Aorta (tissue), 5 donors: ENCODE measurements around the gene ZNF850. TPM values are rescaled to one million over a fixed set of nuclear protein-coding genes. Genes with fewer than 3 reads are reported as not detected.
"Not testable (repeated sequence)": the region's sequence is repeated elsewhere in the genome, so short reads cannot be mapped to it uniquely, and the experiment has no call there.

Source experiments
- ATAC-seq: fragments of 200-7000 bp; cut with Tn5 transposase; one replicate; pipeline ENCODE4 v1.9.1; 2022; ENCODE audit warnings: moderate library complexity; ENCODE audit not compliant: low FRiP score
- DNase-seq, 2 donors: peaks; one replicate each; pipeline ENCODE4 v3.0.0-alpha.2; 2020
- H3K27ac ChIP-seq, 2 donors: one replicate each; pipeline ENCODE4 v1.5.1; 2013; ENCODE audit warnings: low read length in 2 of 2, mild to moderate bottlenecking in 2 of 2, moderate library complexity in 2 of 2, control low read depth in 1 of 2, inconsistent platforms in 1 of 2, low read depth in 1 of 2
- H3K27me3 ChIP-seq, 2 donors: one replicate each; pipeline ENCODE4 v1.6.1; 2013; ENCODE audit warnings: control low read depth in 1 of 2, low read length in 1 of 2, mild to moderate bottlenecking in 1 of 2, moderate library complexity in 1 of 2; ENCODE audit not compliant: insufficient read depth in 2 of 2, control insufficient read depth in 1 of 2
- H3K36me3 ChIP-seq, 2 donors: one replicate each; pipeline ENCODE4 v1.6.1; 2013; ENCODE audit warnings: control low read depth in 1 of 2, low read length in 1 of 2, mild to moderate bottlenecking in 1 of 2; ENCODE audit not compliant: insufficient read depth in 2 of 2, control insufficient read depth in 1 of 2
- H3K4me1 ChIP-seq, 2 donors: one replicate each; pipeline ENCODE4 v1.6.1; 2013; ENCODE audit warnings: low read length in 2 of 2, control low read depth in 1 of 2, mild to moderate bottlenecking in 1 of 2, moderate library complexity in 1 of 2; ENCODE audit not compliant: insufficient read depth in 2 of 2, control insufficient read depth in 1 of 2
- H3K4me3 ChIP-seq, 2 donors: one replicate each; pipeline ENCODE4 v1.5.1; 2013; ENCODE audit warnings: low read length in 2 of 2, control low read depth in 1 of 2, mild to moderate bottlenecking in 1 of 2
- H3K9me3 ChIP-seq: one replicate; pipeline ENCODE4 v1.6.1; 2013; ENCODE audit warnings: mild to moderate bottlenecking, low read length; ENCODE audit not compliant: control insufficient read depth
- WGBS, 2 donors: extraction: QIAGEN DNeasy Blood & Tissue Kit; methylation state at CpG; one replicate each; pipeline ENCODE4 v1.1.7; 2013; 5-methylcytosine and 5-hydroxymethylcytosine counted together
- intact Hi-C, 2 donors: fragments of 100-400 bp; cut with DNase I; formaldehyde crosslinking; loops; one replicate each; pipeline versions ENCODE4 v1.14.2 to v1.15.0; 2022
- long read RNA-seq, 2 donors: library from polyadenylated mRNA; unstranded; transcript quantifications; one replicate each; pipeline ENCODE4 v2.0.0, GENCODE V29; 2020 to 2021
- polyA plus RNA-seq, 2 donors: library from polyadenylated mRNA; stranded (reverse); fragments of 200-250 nt; gene quantifications; one replicate each; pipeline ENCODE4 v1.2.3, GENCODE V29; 2013
- total RNA-seq, 2 donors: library from RNA; stranded (reverse); fragmentation: NEBNext Ultra II Directional; extraction: Animal tissue kit (Norgen Biotek cat#: 25700); gene quantifications; one replicate each; pipeline ENCODE4 v1.2.1, GENCODE V29; 2021
- donor health status: healthy with polysubstance abuse.
- donor health status: Bipolar disorder and iron deficiency.
- donor health status: DM: no; HTN: no; CAD: no.
- donor health status: DM: no; HTN: no; CAD: no.
- donor health status: DM: yes; HTN: yes; CAD: no.

The ZNF850 gene
- total RNA-seq: 1 to 10 TPM; 3.6 to 4.2 TPM
- under 1 TPM; 0.13 to 0.59 TPM for polyA plus RNA-seq
- long read RNA-seq, donor 1, partial matches to known transcripts: 0 of 1 reads
- long read RNA-seq, donor 1, other reads (novel, unspliced or antisense): 1 of 1 reads
- long read RNA-seq, donor 2, full-length matches to known transcripts: 1 of 4 reads
- long read RNA-seq, donor 2, partial matches to known transcripts: 0 of 4 reads
- long read RNA-seq, donor 2, other reads (novel, unspliced or antisense): 3 of 4 reads

DNA sequence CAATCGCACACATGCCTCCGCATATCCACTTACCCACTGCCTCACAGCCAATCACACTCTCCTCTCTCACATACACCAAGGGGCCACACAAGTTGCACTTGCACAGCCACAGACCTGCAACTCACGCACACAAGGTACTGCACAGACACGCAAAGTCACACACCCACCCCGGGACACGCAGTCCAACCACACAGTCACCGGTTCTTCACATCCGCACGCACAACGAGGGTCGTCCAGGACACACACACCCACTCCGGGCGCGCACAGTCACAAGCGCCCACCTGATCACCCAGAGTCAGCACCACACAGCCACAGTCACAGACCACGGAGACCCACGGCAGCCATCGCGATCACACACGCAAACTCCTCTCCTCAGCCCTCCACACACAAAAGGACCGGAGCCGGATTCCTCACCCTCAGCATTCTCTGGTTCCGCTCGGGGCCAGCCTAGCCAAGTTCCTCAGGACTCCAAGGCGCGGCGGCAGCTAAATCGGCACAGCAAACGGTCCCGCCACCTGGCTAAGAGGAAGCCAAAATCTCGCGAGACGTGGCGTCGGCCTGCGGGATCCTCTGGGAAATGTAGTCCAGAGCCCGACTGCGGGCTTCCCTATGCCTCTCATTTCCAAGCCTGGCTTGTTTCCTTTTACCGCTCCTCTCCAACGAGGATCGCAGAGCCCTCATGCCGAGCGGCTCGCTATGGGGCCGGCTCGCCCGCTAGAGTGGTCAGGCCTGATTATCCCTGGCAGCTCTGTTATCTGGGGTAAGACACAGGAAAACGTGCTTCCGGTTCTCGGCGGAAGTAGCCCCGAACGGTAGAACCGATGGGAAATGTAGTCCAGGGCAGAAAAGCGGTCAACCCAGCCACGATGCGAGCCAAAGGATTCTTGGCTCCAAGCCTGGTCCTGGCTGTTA lies at the start of gene ZNF850:
ZNF850 (minus strand) TSS at position 497 of the 912 bp plus-strand sequence. CDS start 10,201 bp downstream, outside the sequence.
- H3K4me1 ChIP-seq: no peaks in the 10 kb centered on the region
- H3K27me3 ChIP-seq: no peaks in the 10 kb centered on the region
- H3K27ac ChIP-seq: peak within 1 kb of the TSS in 1 of 2 donors; percentile 60
- no peaks in the 10 kb centered on the region for H3K36me3 ChIP-seq
- intact Hi-C loops: loop anchor here in 1 of 2 donors (2.0 kb wide), 1 partner anchor 66 kb away; the partner anchor contains the start of gene ZNF790
- peak within 1 kb of the TSS; percentile 42 to 82 for H3K4me3 ChIP-seq
- DNase-seq: peak; percentile 98
- H3K9me3 ChIP-seq: peaks cover 2% of the 10 kb centered on the region
- 0 to 1% methylated on average over 57 of the region's 57 CpGs for WGBS, 2 donors
- ATAC-seq: peak; percentile 99

DNA sequence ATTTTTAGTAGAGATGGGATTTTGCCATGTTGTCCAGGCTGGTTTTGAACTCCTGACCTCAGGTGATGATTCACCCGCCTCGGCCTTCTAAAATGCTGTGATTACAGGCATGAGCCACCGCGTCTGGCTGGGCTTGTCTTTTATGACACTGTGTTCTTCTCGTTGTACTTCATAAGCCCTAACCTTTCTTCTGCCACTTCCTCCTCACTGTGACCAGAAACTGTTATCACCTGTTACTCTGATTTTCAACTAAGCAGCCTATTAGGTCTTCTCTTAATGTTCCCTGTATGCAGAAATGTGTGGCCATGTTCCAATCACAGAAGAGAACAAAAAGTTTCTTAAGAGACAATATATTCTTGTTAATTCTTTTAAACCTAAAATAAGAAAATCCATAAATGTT lies 49.2 kb upstream of the ZNF850 start:
- 99% methylated on average over 5 of the region's 5 CpGs for WGBS, 2 donors
- H3K36me3 ChIP-seq: peaks cover 21 to 30% of the 10 kb centered on the region in 2 donors
- DNase-seq (no peak), ATAC-seq (no peak)
- intact Hi-C loops: no loop called here
- H3K9me3 ChIP-seq: peaks cover 27% of the 10 kb centered on the region
- no peak overlapping the region for H3K27ac ChIP-seq
- no peaks in the 10 kb centered on the region for H3K4me1 ChIP-seq
- H3K27me3 ChIP-seq: no peaks in the 10 kb centered on the region
- no peak overlapping the region for H3K4me3 ChIP-seq

DNA sequence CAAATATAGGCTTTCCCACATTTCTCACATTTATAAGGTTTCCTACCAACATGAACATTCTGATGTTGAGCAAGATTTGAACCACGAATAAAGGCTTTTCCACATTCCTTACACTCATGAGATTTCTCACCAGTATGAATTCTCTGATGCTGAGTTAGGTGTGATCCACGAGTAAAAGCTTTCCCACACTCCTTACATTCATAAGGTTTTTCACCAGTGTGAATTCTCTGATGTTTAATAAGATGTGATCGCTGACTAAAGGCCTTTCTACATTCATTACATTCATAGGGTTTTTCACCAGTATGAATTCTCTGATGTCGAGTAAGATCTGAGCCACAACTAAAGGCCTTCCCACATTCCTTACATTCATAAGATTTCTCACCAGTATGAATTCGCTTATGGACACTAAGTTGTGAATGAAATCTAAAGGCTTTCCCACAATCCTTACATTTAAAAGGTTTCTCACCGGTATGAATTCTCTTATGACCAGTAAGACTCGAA lies 46.6 kb upstream of the ZNF850 start:
- H3K4me1 ChIP-seq: no peaks in the 10 kb centered on the region
- no peaks in the 10 kb centered on the region for H3K27me3 ChIP-seq
- no peak overlapping the region for H3K27ac ChIP-seq
- ATAC-seq (no peak), DNase-seq (no peak)
- peak overlapping the region; percentile 1 to 18 for H3K4me3 ChIP-seq
- WGBS, 2 donors: 98 to 99% methylated on average over 7 of the region's 7 CpGs
- intact Hi-C loops: no loop called here
- peaks cover 14 to 22% of the 10 kb centered on the region in 2 donors for H3K36me3 ChIP-seq
- peaks cover 31% of the 10 kb centered on the region for H3K9me3 ChIP-seq

DNA sequence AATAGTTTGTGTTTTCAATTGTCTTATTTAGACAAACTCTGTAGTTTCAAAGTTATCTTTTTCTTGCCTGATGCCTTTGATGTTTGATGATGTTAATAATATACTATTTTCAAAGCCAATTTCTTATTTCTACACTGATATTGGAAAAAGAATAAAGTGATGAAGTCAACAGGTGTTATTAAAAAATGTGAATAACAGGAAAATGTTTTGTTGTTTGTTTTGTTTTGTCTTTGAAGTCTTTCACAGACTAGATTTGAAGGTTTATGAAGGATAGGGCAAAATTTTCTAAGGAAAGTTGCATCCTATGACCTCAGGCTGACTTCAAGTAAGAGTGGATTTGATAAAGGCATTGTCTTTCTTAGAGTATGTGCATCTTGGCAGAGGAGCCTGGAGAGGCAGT lies 34.4 kb upstream of the ZNF850 start:
- DNase-seq: no peak
- Histone ChIP-seq H3K27me3 (no peaks in the 10 kb centered on the region), H3K4me1 (no peaks in the 10 kb centered on the region), H3K4me3 (no peak overlapping the region), H3K36me3 (peaks cover 0 to 1% of the 10 kb centered on the region in 2 donors), H3K27ac (no peak overlapping the region), H3K9me3 (peaks cover 20% of the 10 kb centered on the region)
- ATAC-seq: no peak
- intact Hi-C loops: no loop called here

DNA sequence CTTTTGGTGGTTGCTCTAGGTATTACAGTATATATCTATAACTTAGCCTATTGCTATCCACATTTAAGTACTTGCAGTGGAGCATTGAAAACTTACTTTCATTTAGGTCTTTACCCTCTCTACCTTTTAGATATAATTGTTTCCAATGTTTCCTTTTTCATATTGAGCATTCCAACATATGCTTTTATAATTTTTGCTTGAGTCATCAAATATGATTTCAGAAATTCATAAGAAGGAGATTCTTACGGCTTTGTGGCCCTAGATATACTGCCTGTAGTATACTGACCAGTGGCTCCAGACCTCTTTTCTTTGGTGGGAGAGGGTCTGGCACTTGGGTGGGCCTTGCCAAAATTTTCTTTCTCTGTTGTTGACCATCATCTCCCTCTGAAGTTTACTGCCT lies 32.8 kb upstream of the ZNF850 start:
- 92 to 96% methylated on average over 1 of the region's 1 CpG for WGBS, 2 donors
- Histone ChIP-seq H3K9me3 (peaks cover 17% of the 10 kb centered on the region), H3K36me3 (peaks cover 0 to 1% of the 10 kb centered on the region in 2 donors)

DNA sequence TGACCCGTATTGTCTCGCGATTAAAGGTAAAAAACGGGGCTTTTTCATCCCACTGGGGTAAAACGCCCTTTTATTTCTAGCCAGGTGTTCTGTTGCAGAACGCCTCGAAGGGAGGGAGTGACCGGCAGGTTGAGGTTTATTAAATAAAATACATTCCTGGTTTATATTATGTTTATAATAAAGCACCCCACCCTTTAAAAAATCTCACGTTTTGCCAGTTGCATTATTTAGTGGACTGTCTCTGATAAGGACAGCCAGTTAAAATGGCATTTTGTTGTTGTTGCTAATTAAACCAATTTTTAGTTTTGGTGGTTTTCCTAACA lies 25.1 kb upstream of the ZNF850 start:
- no peaks in the 10 kb centered on the region for H3K27me3 ChIP-seq
- no peaks in the 10 kb centered on the region for H3K36me3 ChIP-seq
- H3K9me3 ChIP-seq: peaks cover 3% of the 10 kb centered on the region
- no peaks in the 10 kb centered on the region for H3K4me1 ChIP-seq
- peak overlapping the region in 1 of 2 donors; percentile 46 for H3K27ac ChIP-seq
- WGBS, 2 donors: 0% methylated on average over 9 of the region's 9 CpGs
- intact Hi-C loops: no loop called here
- DNase-seq (no peak), ATAC-seq (no peak)
- peak overlapping the region; percentile 59 to 74 for H3K4me3 ChIP-seq

More for the DNA sequence above, 32.8 kb upstream of the ZNF850 start:
- no peak overlapping the region for H3K4me3 ChIP-seq
- no peaks in the 10 kb centered on the region for H3K27me3 ChIP-seq
- intact Hi-C loops: no loop called here
- DNase-seq (no peak), ATAC-seq (no peak)
- H3K4me1 ChIP-seq: no peaks in the 10 kb centered on the region
- H3K27ac ChIP-seq: no peak overlapping the region

DNA sequence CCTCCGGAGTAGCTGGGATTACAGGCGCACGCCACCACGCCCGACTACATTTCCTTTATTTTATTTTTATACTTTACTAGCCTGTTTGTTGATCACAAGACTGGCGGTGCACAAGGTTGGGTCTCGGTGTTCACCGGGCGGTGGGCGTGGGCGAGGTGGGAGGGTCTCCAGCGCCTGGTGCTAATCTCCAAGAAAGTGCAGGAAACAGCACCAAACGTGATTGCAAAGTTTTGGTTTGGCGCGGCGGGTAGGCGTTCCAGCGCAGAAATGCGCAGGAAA lies 24.0 kb upstream of the ZNF850 start:
- Histone ChIP-seq H3K27ac (no peak overlapping the region), H3K4me1 (no peaks in the 10 kb centered on the region), H3K27me3 (no peaks in the 10 kb centered on the region), H3K4me3 (peak overlapping the region; percentile 38 to 40), H3K36me3 (no peaks in the 10 kb centered on the region), H3K9me3 (peaks cover 5% of the 10 kb centered on the region)
- DNase-seq (no peak), ATAC-seq (no peak)
- WGBS, 2 donors: 9 to 12% methylated on average over 19 of the region's 19 CpGs
- intact Hi-C loops: no loop called here

DNA sequence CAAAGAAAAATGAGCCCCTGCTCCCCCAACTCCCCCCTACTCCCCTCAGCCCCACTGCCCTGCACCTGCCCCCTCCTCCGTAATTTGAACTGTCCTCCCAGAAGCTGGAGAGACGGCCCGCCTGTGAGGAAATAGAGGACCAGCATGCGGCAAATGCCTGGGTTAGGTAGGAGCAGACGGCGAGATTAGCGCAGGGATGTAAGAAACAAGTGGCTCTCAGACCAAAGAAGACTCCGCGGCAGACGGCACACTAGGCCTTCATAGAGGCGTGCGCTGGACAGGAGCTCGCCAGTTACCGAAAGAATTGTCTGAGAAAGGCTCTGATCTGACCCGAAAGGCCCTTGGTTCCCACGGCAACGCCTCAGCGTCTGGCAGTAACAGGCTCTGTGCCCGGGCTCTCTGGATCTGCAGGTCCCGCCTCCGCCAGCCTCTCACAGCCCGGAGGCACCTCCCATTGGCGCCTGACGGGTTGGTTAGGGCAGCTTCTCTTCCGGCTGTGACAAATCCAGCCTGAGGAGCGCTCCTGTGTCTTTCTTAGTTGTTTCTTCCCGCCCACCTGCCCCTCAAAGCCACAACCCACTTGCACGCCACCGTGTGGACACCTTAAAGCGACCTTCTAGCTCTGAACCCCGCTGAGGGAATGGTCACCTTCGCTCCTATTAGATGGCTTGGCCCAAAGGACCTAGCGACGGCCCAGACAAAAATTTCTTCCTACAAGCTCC lies 19.0 kb upstream of the ZNF850 start:
- H3K4me1 ChIP-seq, H3K4me3 ChIP-seq, DNase-seq, H3K27ac ChIP-seq, intact Hi-C loops, H3K36me3 ChIP-seq, H3K9me3 ChIP-seq, H3K27me3 ChIP-seq: not testable (repeated sequence)
- ATAC-seq: peak; percentile 88
- 4% methylated on average over 29 to 33 of the region's 34 CpGs for WGBS, 2 donors
